H9 (cell line): Measurements from ENCODE around the gene UBE2D2. TPM values are rescaled to one million over a fixed set of nuclear protein-coding genes. Genes with fewer than 3 reads are reported as not detected.
"Not testable (repeated sequence)": the region's sequence is repeated elsewhere in the genome, so short reads cannot be mapped to it uniquely, and the experiment has no call there.

ENCODE experiments used
- DNase-seq: peaks from one replicate; pipeline ENCODE4 v3.0.0-alpha.2; 2017
- H2AFZ ChIP-seq: one replicate; pipeline ENCODE4 v1.6.1; 2013; ENCODE audit warnings: mild to moderate bottlenecking, low read length, control low read depth, moderate library complexity
- H2AK5ac ChIP-seq: 2 replicates; pipeline ENCODE4 v1.6.1; 2013; ENCODE audit warnings: low read length, control low read depth, mixed read lengths; ENCODE audit not compliant: insufficient read length
- H2BK120ac ChIP-seq: one replicate; pipeline ENCODE4 v1.6.1; 2013; ENCODE audit warnings: low read depth, mild to moderate bottlenecking, low read length, control low read depth, inconsistent platforms; ENCODE audit not compliant: poor library complexity, severe bottlenecking
- H2BK12ac ChIP-seq: 2 replicates; pipeline ENCODE4 v1.6.1; 2013; ENCODE audit warnings: low read length, control low read depth, mixed read lengths, low read depth; ENCODE audit not compliant: insufficient read length
- H2BK15ac ChIP-seq: 2 replicates; pipeline ENCODE4 v1.6.1; 2013; ENCODE audit warnings: low read depth, low read length, control low read depth
- H2BK20ac ChIP-seq: one replicate; pipeline ENCODE4 v1.6.1; 2013; ENCODE audit warnings: low read depth, mild to moderate bottlenecking, low read length, control low read depth, inconsistent platforms; ENCODE audit not compliant: poor library complexity, severe bottlenecking
- H2BK5ac ChIP-seq: 2 replicates; pipeline ENCODE4 v1.6.1; 2013; ENCODE audit warnings: low read length, control low read depth, mixed read lengths; ENCODE audit not compliant: insufficient read length
- H3K14ac ChIP-seq: 2 replicates; pipeline ENCODE4 v1.6.1; 2013; ENCODE audit warnings: low read length, control low read depth; ENCODE audit not compliant: insufficient read depth
- H3K18ac ChIP-seq: 2 replicates; pipeline ENCODE4 v1.6.1; 2013; ENCODE audit warnings: low read depth, mild to moderate bottlenecking, mixed read lengths, low read length, control low read depth; ENCODE audit not compliant: insufficient read length
- H3K23ac ChIP-seq: 2 replicates; pipeline ENCODE4 v1.6.1; 2013; ENCODE audit warnings: low read length, control low read depth, mixed read lengths, low read depth; ENCODE audit not compliant: insufficient read length
- H3K23me2 ChIP-seq: 2 replicates; pipeline ENCODE4 v1.6.1; 2013; ENCODE audit warnings: low read depth, mild to moderate bottlenecking, mixed read lengths, low read length, control low read depth; ENCODE audit not compliant: insufficient read length, poor library complexity, severe bottlenecking
- H3K27ac ChIP-seq: 2 replicates; pipeline ENCODE4 v1.5.1; 2013; ENCODE audit warnings: low read length, control low read depth, mixed read lengths, low read depth; ENCODE audit not compliant: insufficient read length
- H3K27me3 ChIP-seq: 2 replicates; pipeline ENCODE4 v1.6.1; 2013; ENCODE audit warnings: low read length, control low read depth, inconsistent platforms; ENCODE audit not compliant: insufficient read depth
- H3K4ac ChIP-seq: 2 replicates; pipeline ENCODE4 v1.6.1; 2013; ENCODE audit warnings: low read depth, mild to moderate bottlenecking, control low read depth, inconsistent platforms, low read length, moderate library complexity
- H3K4me1 ChIP-seq: 2 replicates; pipeline ENCODE4 v1.6.1; 2013; ENCODE audit warnings: low read length, control low read depth, inconsistent platforms; ENCODE audit not compliant: insufficient read depth
- H3K4me2 ChIP-seq: 2 replicates; pipeline ENCODE4 v1.6.1; 2013; ENCODE audit warnings: low read length, control low read depth, mixed read lengths; ENCODE audit not compliant: insufficient read length, insufficient read depth
- H3K56ac ChIP-seq: 2 replicates; pipeline ENCODE4 v1.6.1; 2013; ENCODE audit warnings: low read depth, mild to moderate bottlenecking, mixed read lengths, low read length, control low read depth; ENCODE audit not compliant: insufficient read length
- H3K79me1 ChIP-seq: 2 replicates; pipeline ENCODE4 v1.6.1; 2013; ENCODE audit warnings: low read depth, mild to moderate bottlenecking, moderate library complexity, low read length, control low read depth, inconsistent platforms; ENCODE audit not compliant: insufficient read depth, poor library complexity, severe bottlenecking
- H3K79me2 ChIP-seq: 2 replicates; pipeline ENCODE4 v1.6.1; 2013; ENCODE audit warnings: low read length, control low read depth, inconsistent platforms; ENCODE audit not compliant: insufficient read depth
- H3K9ac ChIP-seq: 2 replicates; pipeline ENCODE4 v1.6.1; 2013; ENCODE audit warnings: low read length, control low read depth, mixed read lengths; ENCODE audit not compliant: insufficient read length; ENCODE audit errors: extremely low read depth
- H3K9me3 ChIP-seq: one replicate; pipeline ENCODE4 v1.6.1; 2013; ENCODE audit warnings: low read depth, low read length, inconsistent platforms; ENCODE audit not compliant: control insufficient read depth
- H3T11ph ChIP-seq: one replicate; pipeline ENCODE4 v1.6.1; 2013; ENCODE audit warnings: mild to moderate bottlenecking, low read length, control low read depth, inconsistent platforms
- H4K20me1 ChIP-seq: one replicate; pipeline ENCODE4 v1.6.1; 2013; ENCODE audit not compliant: control insufficient read depth, insufficient read length, insufficient read depth
- H4K5ac ChIP-seq: 2 replicates; pipeline ENCODE4 v1.6.1; 2013; ENCODE audit warnings: low read depth, mild to moderate bottlenecking, mixed read lengths, low read length, control low read depth; ENCODE audit not compliant: insufficient read length
- H4K8ac ChIP-seq: replicated peaks from 2 replicates; pipeline ENCODE4 v1.6.1; 2013; ENCODE audit warnings: low read length, control low read depth, mixed read lengths, low read depth; ENCODE audit not compliant: insufficient read length
- H4K91ac ChIP-seq: 2 replicates; pipeline ENCODE4 v1.6.1; 2013; ENCODE audit warnings: low read depth, mild to moderate bottlenecking, moderate library complexity, mixed read lengths, low read length, control low read depth; ENCODE audit not compliant: insufficient read length
- H3K27ac Mint-ChIP-seq, 3 experiments: 2 replicates in 2 of 3; 3 replicates in 1 of 3; pipeline ENCODE4 v1.8.0; 2020 to 2021; ENCODE audit warnings: mixed read lengths in 3 of 3, mild to moderate bottlenecking in 1 of 3, moderate library complexity in 1 of 3
- H3K27me3 Mint-ChIP-seq: 2 replicates; pipeline ENCODE4 v1.8.0; 2021; ENCODE audit warnings: low read depth, mild to moderate bottlenecking, moderate library complexity, mixed read lengths
- H3K36me3 Mint-ChIP-seq, 3 experiments: 2 replicates in 2 of 3; 3 replicates in 1 of 3; pipeline ENCODE4 v1.8.0; 2020 to 2021; ENCODE audit warnings: low read depth in 3 of 3, mixed read lengths in 3 of 3; ENCODE audit not compliant: insufficient read depth in 1 of 3
- H3K4me1 Mint-ChIP-seq, 2 experiments: 2 replicates each; pipeline ENCODE4 v1.8.0; 2020; ENCODE audit warnings: mixed read lengths in 2 of 2
- H3K4me3 Mint-ChIP-seq, 2 experiments: 2 replicates in 1 of 2; 3 replicates in 1 of 2; pipeline ENCODE4 v1.8.0; 2020 to 2021; ENCODE audit warnings: mild to moderate bottlenecking in 2 of 2, mixed read lengths in 2 of 2, moderate library complexity in 1 of 2
- H3K9me3 Mint-ChIP-seq, 2 experiments: 2 replicates in 1 of 2; 3 replicates in 1 of 2; pipeline ENCODE4 v1.8.0; 2020; ENCODE audit warnings: mild to moderate bottlenecking in 2 of 2, mixed read lengths in 2 of 2, moderate library complexity in 1 of 2
- WGBS: extraction: QIAGEN DNeasy Blood & Tissue Kit; methylation state at CpG from one replicate; pipeline ENCODE4 v1.1.7; 2013; ENCODE audit warnings: missing lambda C conversion rate, low lambda C conversion rate, mixed read lengths; ENCODE audit not compliant: insufficient read length; ENCODE audit errors: extremely low coverage; 5-methylcytosine and 5-hydroxymethylcytosine counted together
- total RNA-seq: library from RNA; stranded (reverse); gene quantifications from 2 replicates; pipeline ENCODE4 v1.2.1, GENCODE V29; 2021

The UBE2D2 gene
- total RNA-seq, 1 experiment from 2014 or later, result 236 TPM

DNA sequence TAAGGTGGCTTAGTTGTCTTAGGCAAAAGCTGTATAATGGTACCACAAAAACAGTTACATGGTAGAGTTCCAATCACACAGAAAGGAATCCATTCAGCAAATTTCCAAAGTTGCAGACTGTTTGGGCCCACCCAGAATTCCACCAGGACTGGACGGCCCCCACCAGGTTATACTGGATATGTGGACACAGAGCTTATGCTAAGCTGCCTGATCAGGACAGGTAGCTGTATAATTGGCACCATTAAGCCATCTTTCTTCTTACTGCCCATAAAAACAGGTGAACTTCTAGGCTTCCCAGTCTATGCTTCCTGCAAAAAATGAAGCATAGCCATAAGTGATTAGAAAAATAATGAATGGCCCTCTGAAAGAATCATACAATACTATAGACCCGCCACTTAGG lies 31.1 kb upstream of the UBE2D2 start:
- not testable (repeated sequence) for DNase-seq, H3K27me3 Mint-ChIP-seq, H2BK12ac ChIP-seq, H4K5ac ChIP-seq, H3K4me1 ChIP-seq, H3K23ac ChIP-seq, H3K9me3 Mint-ChIP-seq, H3K9me3 ChIP-seq, H3K27me3 ChIP-seq, H2AK5ac ChIP-seq, H4K20me1 ChIP-seq, H3T11ph ChIP-seq, H3K79me1 ChIP-seq, H3K9ac ChIP-seq, H4K8ac ChIP-seq, H3K56ac ChIP-seq, H3K27ac ChIP-seq, H3K4me2 ChIP-seq, H2BK120ac ChIP-seq, H2BK20ac ChIP-seq, H3K4me3 Mint-ChIP-seq, H3K4ac ChIP-seq, H3K79me2 ChIP-seq, H3K23me2 ChIP-seq, H3K18ac ChIP-seq, H3K27ac Mint-ChIP-seq, H3K36me3 Mint-ChIP-seq, H2BK5ac ChIP-seq, H2AFZ ChIP-seq, H3K14ac ChIP-seq, H2BK15ac ChIP-seq, H4K91ac ChIP-seq
- WGBS, result no CpG with 5 or more reads among the region's 2 CpGs
- H3K4me1 Mint-ChIP-seq, result peaks cover 38 to 40% of the 10 kb centered on the region in 2 experiments
